SK-N-SH (cell line): ENCODE results near the gene BRAT1. TPM values are rescaled to one million over a fixed set of nuclear protein-coding genes. Genes with fewer than 3 reads are reported as not detected.

Source experiments
- CTCF ChIA-PET: fragments of 300-600, 350-600 bp; formaldehyde crosslinking; extraction: SDS; loops from one replicate; lab custom pipeline; 2021; lab: Yijun Ruan, JAX
- POLR2A ChIA-PET: fragments of 350-600 bp; sonication (Branson Sonifier 250); formaldehyde crosslinking; extraction: SDS; loops from one replicate; lab custom pipeline; 2020; ENCODE audit warnings: antibody characterized with exemption, inconsistent platforms; lab: Yijun Ruan, JAX
- DNase-seq: peaks from one replicate; pipeline ENCODE4 v3.0.0; 2012
- H2AFZ ChIP-seq: fragments of 200-600 bp; sonication (generic); 2 replicates; pipeline ENCODE4 v1.8.1; 2016; ENCODE audit warnings: antibody characterized with exemption, mild to moderate bottlenecking, low read depth
- H3F3A ChIP-seq: fragments of 200-600 bp; sonication (generic); replicated peaks from 2 replicates; pipeline ENCODE3; 2016; ENCODE audit warnings: antibody characterized with exemption, mild to moderate bottlenecking; ENCODE audit not compliant: insufficient read depth
- H3K27ac ChIP-seq, 2 experiments: fragments of 200-500 bp in 1 of 2; fragments of 200-600 bp in 1 of 2; sonication (Bioruptor generic) in 1 of 2; sonication (generic), shearing (Covaris generic) in 1 of 2; 2 replicates each; pipeline versions ENCODE4 v1.5.1 to v1.6.1; 2014 to 2016; ENCODE audit warnings: low read depth in 2 of 2, inconsistent platforms in 1 of 2, low read length in 1 of 2, mild to moderate bottlenecking in 1 of 2, mixed read lengths in 1 of 2
- H3K27me3 ChIP-seq: fragments of 200-600 bp; sonication (generic), shearing (Covaris generic); 2 replicates; pipeline ENCODE4 v1.6.1; 2016; ENCODE audit warnings: mixed run types; ENCODE audit not compliant: insufficient read depth
- H3K36me3 ChIP-seq, 2 experiments: fragments of 200-500 bp in 1 of 2; fragments of 200-600 bp in 1 of 2; sonication (Bioruptor generic) in 1 of 2; sonication (generic) in 1 of 2; replicated peaks in 1 of 2; 2 replicates each; pipeline versions ENCODE3 to v1.5.1; 2014 to 2016; ENCODE audit warnings: low read length in 1 of 2, mild to moderate bottlenecking in 1 of 2; ENCODE audit not compliant: insufficient read depth in 2 of 2, control insufficient read depth in 1 of 2
- H3K4me1 ChIP-seq, 2 experiments: fragments of 200-500 bp in 1 of 2; fragments of 200-600 bp in 1 of 2; sonication (Bioruptor generic) in 1 of 2; sonication (generic), shearing (Covaris generic) in 1 of 2; 2 replicates each; pipeline versions ENCODE4 v1.5.1 to v1.6.1; 2014 to 2016; ENCODE audit warnings: low read depth in 1 of 2, low read length in 1 of 2, mixed run types in 1 of 2; ENCODE audit not compliant: insufficient read depth in 2 of 2, control insufficient read depth in 1 of 2
- H3K4me2 ChIP-seq: fragments of 200-600 bp; sonication (generic), shearing (Covaris generic); 2 replicates; pipeline ENCODE4 v1.6.1; 2017; ENCODE audit warnings: mixed run types
- H3K4me3 ChIP-seq, 2 experiments: fragments of 200-500 bp in 1 of 2; fragments of 200-600 bp in 1 of 2; sonication (Bioruptor generic) in 1 of 2; sonication (generic), shearing (Covaris generic) in 1 of 2; 2 replicates each; pipeline versions ENCODE4 v1.5.1 to v1.8.1; 2014 to 2016; ENCODE audit warnings: low read depth in 2 of 2, inconsistent platforms in 1 of 2, low read length in 1 of 2, mild to moderate bottlenecking in 1 of 2, mixed read lengths in 1 of 2, moderate library complexity in 1 of 2
- H3K79me2 ChIP-seq: fragments of 200-600 bp; sonication (generic); 2 replicates; pipeline ENCODE4 v1.8.1; 2017; ENCODE audit warnings: mild to moderate bottlenecking; ENCODE audit not compliant: insufficient read depth
- H3K9ac ChIP-seq: fragments of 200-600 bp; sonication (generic); 2 replicates; pipeline ENCODE4 v1.6.1; 2017; ENCODE audit warnings: mixed run types
- H3K9me2 ChIP-seq: fragments of 200-600 bp; sonication (generic); 2 replicates; pipeline ENCODE4 v1.6.1; 2017; ENCODE audit warnings: mixed run types
- H3K9me3 ChIP-seq: fragments of 200-600 bp; sonication (generic); 2 replicates; pipeline ENCODE4 v1.6.1; 2017; ENCODE audit warnings: mixed run types, mild to moderate bottlenecking, moderate library complexity
- H4K20me1 ChIP-seq: fragments of 200-600 bp; sonication (generic); 2 replicates; pipeline ENCODE4 v1.6.1; 2017; ENCODE audit warnings: mild to moderate bottlenecking, mixed run types; ENCODE audit not compliant: insufficient read depth
- CHD2 ChIP-seq: fragments of 150-350 bp; IDR thresholded peaks from 2 replicates; pipeline ENCODE4 v1.6.1; 2018; ENCODE audit warnings: low read length; ENCODE audit not compliant: partially characterized antibody
- ELF1 ChIP-seq: IDR thresholded peaks from 2 replicates; pipeline ENCODE4 v1.4.0; 2012
- EP300 ChIP-seq, 2 experiments: IDR thresholded peaks; 2 replicates each; pipeline versions ENCODE4 v1.4.0 to v1.6.1; 2012; ENCODE audit warnings: borderline replicate concordance in 1 of 2, low read depth in 1 of 2, low read length in 1 of 2
- FOSL2 ChIP-seq: IDR thresholded peaks from 2 replicates; pipeline ENCODE4 v1.4.0; 2012; ENCODE audit warnings: low read depth, mild to moderate bottlenecking, moderate library complexity, borderline replicate concordance
- JUND ChIP-seq: IDR thresholded peaks from 2 replicates; pipeline ENCODE4 v1.4.0; 2012
- MAX ChIP-seq: IDR thresholded peaks from 2 replicates; pipeline ENCODE4 v1.4.0; 2012; ENCODE audit warnings: low read depth
- RCOR1 ChIP-seq: fragments of 150-350 bp; IDR thresholded peaks from 2 replicates; pipeline ENCODE4 v1.6.1; 2017; ENCODE audit warnings: antibody characterized with exemption, low read length
- TAF1 ChIP-seq: IDR thresholded peaks from 2 replicates; pipeline ENCODE4 v1.6.1; 2012; ENCODE audit warnings: low read depth, mild to moderate bottlenecking, low read length, moderate library complexity, borderline replicate concordance
- WGBS: methylation state at CpG from one replicate; pipeline ENCODE4 v1.1.6; 2017; ENCODE audit warnings: low lambda C conversion rate; 5-methylcytosine and 5-hydroxymethylcytosine counted together
- polyA plus RNA-seq, 3 experiments: library from polyadenylated mRNA; depleted of rRNA; stranded (reverse); fragments of >200 nt; gene quantifications; 2 replicates each; pipeline ENCODE4 v1.2.3, GENCODE V29; 2012
- TF ChIP-seq, protein P1 (sequence below): fragments of 200-600 bp; sonication (generic); IDR thresholded peaks from 2 replicates; pipeline ENCODE4 v1.6.1; 2017; ENCODE audit warnings: antibody characterized with exemption, mild to moderate bottlenecking, moderate library complexity
- TF ChIP-seq, protein P2 (sequence below): fragments of 150-350 bp; IDR thresholded peaks from 2 replicates; pipeline ENCODE4 v1.6.1; 2017; ENCODE audit warnings: antibody characterized with exemption, low read length, low read depth, borderline replicate concordance

The BRAT1 gene
- polyA plus RNA-seq, 1 of the 3 experiments (the other 2 are of a cell fraction), result 36.2 TPM

GRCh38 chr7:2523941-2524807 lies 31.1 kb downstream of the BRAT1 start (continued):
- TF ChIP-seq, protein P1, sequence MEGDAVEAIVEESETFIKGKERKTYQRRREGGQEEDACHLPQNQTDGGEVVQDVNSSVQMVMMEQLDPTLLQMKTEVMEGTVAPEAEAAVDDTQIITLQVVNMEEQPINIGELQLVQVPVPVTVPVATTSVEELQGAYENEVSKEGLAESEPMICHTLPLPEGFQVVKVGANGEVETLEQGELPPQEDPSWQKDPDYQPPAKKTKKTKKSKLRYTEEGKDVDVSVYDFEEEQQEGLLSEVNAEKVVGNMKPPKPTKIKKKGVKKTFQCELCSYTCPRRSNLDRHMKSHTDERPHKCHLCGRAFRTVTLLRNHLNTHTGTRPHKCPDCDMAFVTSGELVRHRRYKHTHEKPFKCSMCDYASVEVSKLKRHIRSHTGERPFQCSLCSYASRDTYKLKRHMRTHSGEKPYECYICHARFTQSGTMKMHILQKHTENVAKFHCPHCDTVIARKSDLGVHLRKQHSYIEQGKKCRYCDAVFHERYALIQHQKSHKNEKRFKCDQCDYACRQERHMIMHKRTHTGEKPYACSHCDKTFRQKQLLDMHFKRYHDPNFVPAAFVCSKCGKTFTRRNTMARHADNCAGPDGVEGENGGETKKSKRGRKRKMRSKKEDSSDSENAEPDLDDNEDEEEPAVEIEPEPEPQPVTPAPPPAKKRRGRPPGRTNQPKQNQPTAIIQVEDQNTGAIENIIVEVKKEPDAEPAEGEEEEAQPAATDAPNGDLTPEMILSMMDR, result no peak
- TF ChIP-seq MAX, result peak; percentile 55; the same call in 1 of the 2 replicates

- Histone ChIP-seq H3K4me1 (peaks cover 50 to 61% of the 10 kb centered on the region in 2 experiments; a peak in 3 of 4 replicates), H3K27me3 (no peaks in the 10 kb centered on the region), H2AFZ (no peak overlapping the region), H4K20me1 (peaks cover 10% of the 10 kb centered on the region; the same call in 1 of the 2 replicates), H3K9me3 (no peaks in the 10 kb centered on the region), H3F3A (peaks cover 47% of the 10 kb centered on the region), H3K36me3 (peaks cover 4 to 6% of the 10 kb centered on the region in 2 experiments), H3K27ac (peak overlapping the region; percentile 48 to 56), H3K4me2 (peak overlapping the region; percentile 90), H3K9ac (peak overlapping the region; percentile 51; the same call in 1 of the 2 replicates), H3K79me2 (peaks cover 48% of the 10 kb centered on the region), H3K9me2 (no peaks in the 10 kb centered on the region), H3K4me3 (no peak overlapping the region; a peak in 1 of 4 replicates)
- CTCF ChIA-PET, result interaction anchor here (1.2 to 1.8 kb wide), 4 partner anchors 40 to 147 kb away, joined by 4 to 8 read pairs (median 6); no protein-coding TSS in a partner anchor
- WGBS, result 74% methylated on average over 11 of the region's 22 CpGs
- TF ChIP-seq TAF1, result no peak
- TF ChIP-seq JUND, result no peak
- no peak for TF ChIP-seq MAX
- TF ChIP-seq, protein P2, sequence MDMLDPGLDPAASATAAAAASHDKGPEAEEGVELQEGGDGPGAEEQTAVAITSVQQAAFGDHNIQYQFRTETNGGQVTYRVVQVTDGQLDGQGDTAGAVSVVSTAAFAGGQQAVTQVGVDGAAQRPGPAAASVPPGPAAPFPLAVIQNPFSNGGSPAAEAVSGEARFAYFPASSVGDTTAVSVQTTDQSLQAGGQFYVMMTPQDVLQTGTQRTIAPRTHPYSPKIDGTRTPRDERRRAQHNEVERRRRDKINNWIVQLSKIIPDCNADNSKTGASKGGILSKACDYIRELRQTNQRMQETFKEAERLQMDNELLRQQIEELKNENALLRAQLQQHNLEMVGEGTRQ, result no peak
- no peak for TF ChIP-seq FOSL2
- TF ChIP-seq EP300 (IDR thresholded peaks at IDR 0.05; ENCODE audit: borderline replicate concordance in 1 of 2, low read depth in 1 of 2, low read length in 1 of 2), result no peak
- TF ChIP-seq ELF1, result no peak
- TF ChIP-seq CHD2, result no peak
- TF ChIP-seq RCOR1, result no peak
- POLR2A ChIA-PET, result interaction anchor here (1.2 kb wide), 1 partner anchor 27 kb away, joined by 3 read pairs; no protein-coding TSS in a partner anchor
- DNase-seq, result no peak
Measured at GRCh38 chr7:2523461-2523936, 31.8 kb downstream of the BRAT1 start.
